ENCODE results near the gene POU2F1. TPM values are rescaled to one million over a fixed set of nuclear protein-coding genes. Genes with fewer than 3 reads are reported as not detected.

The POU2F1 gene
- total RNA-seq, 2 donors from 2014 or later = 6.2 to 13.5 TPM

DNA sequence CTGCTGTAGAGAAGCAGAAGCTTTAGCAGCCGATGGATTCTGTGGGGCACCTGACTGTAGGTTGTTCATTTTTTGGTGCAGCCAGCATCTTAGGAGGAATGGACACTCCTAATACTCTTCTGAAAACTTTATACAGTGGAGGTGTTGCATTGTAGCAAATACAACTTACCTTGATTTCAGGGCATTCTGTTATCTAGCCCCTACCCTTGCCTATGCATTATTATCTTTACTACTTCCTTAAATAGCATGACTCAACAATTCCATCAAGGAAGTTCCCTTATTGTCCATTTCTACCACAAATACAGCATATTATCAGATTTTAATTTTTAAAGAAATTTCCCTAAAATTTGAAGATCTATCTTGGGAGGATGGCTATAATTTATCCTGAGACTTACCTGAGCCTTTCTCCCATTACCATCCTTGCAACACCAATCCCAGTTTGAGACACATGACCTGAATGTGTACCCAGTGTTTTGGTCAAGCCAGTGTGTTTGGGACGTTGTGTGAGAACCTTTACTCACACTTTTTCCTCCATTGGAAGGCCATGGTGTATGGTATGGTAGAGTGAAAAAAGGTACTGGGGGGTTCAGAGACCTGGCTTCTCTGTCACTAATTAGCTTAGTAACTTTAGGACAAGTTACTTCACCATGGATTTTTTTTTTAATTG, 9.2 kb downstream of the POU2F1 start:
- no peak for DNase-seq
- TF ChIP-seq POLR2A (IDR thresholded peaks at IDR 0.05) = no peak
- TF ChIP-seq, protein P1, sequence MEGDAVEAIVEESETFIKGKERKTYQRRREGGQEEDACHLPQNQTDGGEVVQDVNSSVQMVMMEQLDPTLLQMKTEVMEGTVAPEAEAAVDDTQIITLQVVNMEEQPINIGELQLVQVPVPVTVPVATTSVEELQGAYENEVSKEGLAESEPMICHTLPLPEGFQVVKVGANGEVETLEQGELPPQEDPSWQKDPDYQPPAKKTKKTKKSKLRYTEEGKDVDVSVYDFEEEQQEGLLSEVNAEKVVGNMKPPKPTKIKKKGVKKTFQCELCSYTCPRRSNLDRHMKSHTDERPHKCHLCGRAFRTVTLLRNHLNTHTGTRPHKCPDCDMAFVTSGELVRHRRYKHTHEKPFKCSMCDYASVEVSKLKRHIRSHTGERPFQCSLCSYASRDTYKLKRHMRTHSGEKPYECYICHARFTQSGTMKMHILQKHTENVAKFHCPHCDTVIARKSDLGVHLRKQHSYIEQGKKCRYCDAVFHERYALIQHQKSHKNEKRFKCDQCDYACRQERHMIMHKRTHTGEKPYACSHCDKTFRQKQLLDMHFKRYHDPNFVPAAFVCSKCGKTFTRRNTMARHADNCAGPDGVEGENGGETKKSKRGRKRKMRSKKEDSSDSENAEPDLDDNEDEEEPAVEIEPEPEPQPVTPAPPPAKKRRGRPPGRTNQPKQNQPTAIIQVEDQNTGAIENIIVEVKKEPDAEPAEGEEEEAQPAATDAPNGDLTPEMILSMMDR (IDR thresholded peaks at IDR 0.05) = no peak
- H3K36me3 ChIP-seq (replicated peaks in 1 of 2; ENCODE audit: insufficient read depth in 1 of 2, low read depth in 2 of 2) = no peaks in the 10 kb centered on the region
- no peaks in the 10 kb centered on the region for H3K27me3 ChIP-seq
- peaks cover 5% of the 10 kb centered on the region for H3K4me1 ChIP-seq
- no peak overlapping the region for H3K27ac ChIP-seq
- intact Hi-C loops (cut with DNase I) = no loop called here
- no peak for ATAC-seq
- no peaks in the 10 kb centered on the region for H3K9me3 ChIP-seq
- H3K4me3 ChIP-seq = no peak overlapping the region
- 61 to 71% methylated on average over 2 of the region's 2 CpGs for WGBS, 2 donors

DNA sequence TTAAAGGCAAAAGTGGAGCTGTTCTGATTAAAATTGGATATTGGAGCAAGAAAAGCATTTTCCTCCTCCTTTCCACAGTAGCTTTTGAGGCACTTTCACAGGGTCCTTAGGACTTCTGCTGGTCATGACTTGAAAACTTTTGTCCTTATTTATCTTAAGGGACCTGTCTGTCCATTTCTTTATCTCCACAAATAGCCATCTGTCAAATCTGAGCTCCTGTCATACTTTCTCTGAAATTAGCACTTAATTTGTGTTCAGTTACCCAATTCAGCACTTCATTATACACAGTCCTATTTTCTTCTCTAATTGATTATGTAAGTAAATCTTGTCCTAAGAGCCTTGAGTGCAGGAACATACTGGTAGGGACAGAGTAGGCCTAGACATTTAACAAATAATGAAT, 9.8 kb downstream of the POU2F1 start:
- no peaks in the 10 kb centered on the region for H3K9me3 ChIP-seq
- no peaks in the 10 kb centered on the region for H3K36me3 ChIP-seq (replicated peaks in 1 of 2; ENCODE audit: insufficient read depth in 1 of 2, low read depth in 2 of 2)
- ATAC-seq (no peak), DNase-seq (no peak)
- no peak for TF ChIP-seq POLR2A (IDR thresholded peaks at IDR 0.05)
- TF ChIP-seq, protein P1 (IDR thresholded peaks at IDR 0.05) = no peak
- peaks cover 5% of the 10 kb centered on the region for H3K4me1 ChIP-seq
- H3K27me3 ChIP-seq = no peaks in the 10 kb centered on the region
- H3K4me3 ChIP-seq = no peak overlapping the region
- H3K27ac ChIP-seq = no peak overlapping the region
- intact Hi-C loops (cut with DNase I) = no loop called here

DNA sequence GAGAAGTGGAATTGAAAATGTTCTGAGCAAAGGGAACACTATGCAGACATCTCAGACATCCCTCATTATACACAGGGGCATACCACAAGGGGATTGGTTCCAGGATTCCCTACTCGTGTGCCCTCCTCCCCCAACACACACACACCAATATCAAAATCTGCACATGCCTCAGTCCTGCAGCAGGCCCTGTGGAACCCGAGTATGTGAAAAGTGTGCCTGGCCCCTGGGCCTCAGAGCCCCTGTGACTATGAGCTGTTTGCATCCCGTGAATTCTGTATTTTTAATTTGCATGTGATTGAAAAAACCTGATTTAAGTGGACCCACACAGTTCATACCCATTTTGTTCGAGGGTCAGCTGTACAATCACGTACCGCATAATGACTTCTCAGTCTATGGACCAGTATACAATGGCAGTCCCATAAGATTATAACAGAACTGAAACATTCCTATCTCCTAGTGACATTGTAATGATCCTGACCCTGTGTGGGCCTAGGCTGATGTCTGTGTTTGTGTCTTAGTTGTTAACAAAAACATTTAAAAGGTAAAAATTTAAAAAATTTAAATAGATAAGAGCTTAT, 11.3 kb downstream of the POU2F1 start:
- no peaks in the 10 kb centered on the region for H3K27me3 ChIP-seq
- H3K27ac ChIP-seq = no peak overlapping the region
- intact Hi-C loops (cut with DNase I) = no loop called here
- no peak overlapping the region for H3K4me3 ChIP-seq
- no peak for DNase-seq
- H3K4me1 ChIP-seq = peaks cover 5% of the 10 kb centered on the region
- no peak for ATAC-seq
- no peaks in the 10 kb centered on the region for H3K36me3 ChIP-seq (replicated peaks in 1 of 2; ENCODE audit: insufficient read depth in 1 of 2, low read depth in 2 of 2)
- TF ChIP-seq POLR2A (IDR thresholded peaks at IDR 0.05) = no peak
- TF ChIP-seq, protein P1 (IDR thresholded peaks at IDR 0.05) = no peak
- WGBS, 2 donors = 76 to 83% methylated on average over 6 of the region's 6 CpGs
- H3K9me3 ChIP-seq = no peaks in the 10 kb centered on the region

DNA sequence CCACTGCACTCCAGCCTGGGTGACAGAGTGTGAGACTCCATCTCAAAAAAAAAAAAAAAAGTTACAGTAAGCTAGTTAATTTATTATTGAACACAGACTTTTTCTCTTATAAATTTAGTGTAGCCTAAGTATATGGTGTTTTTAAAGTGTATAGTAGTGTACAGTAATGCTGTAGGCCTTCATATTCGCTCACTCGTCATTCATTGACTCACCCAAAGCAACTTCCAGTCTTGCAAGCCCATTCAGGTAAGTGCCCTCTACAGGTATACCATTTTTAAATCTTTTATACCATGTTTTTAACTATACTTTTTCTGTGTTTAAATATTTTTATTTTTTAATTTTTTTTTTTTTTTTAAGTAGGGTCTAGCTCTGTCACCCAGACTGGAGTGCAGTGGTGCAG, 12.1 kb downstream of the POU2F1 start:
- no peak for TF ChIP-seq POLR2A (IDR thresholded peaks at IDR 0.05)
- TF ChIP-seq, protein P1 (IDR thresholded peaks at IDR 0.05) = no peak
- Histone ChIP-seq H3K4me1 (peaks cover 3% of the 10 kb centered on the region), H3K9me3 (no peaks in the 10 kb centered on the region), H3K27me3 (no peaks in the 10 kb centered on the region), H3K27ac (no peak overlapping the region), H3K4me3 (no peak overlapping the region), H3K36me3 (replicated peaks in 1 of 2; ENCODE audit: insufficient read depth in 1 of 2, low read depth in 2 of 2) (no peaks in the 10 kb centered on the region)
- DNase-seq (no peak), ATAC-seq (no peak)
- 96 to 97% methylated on average over 2 of the region's 2 CpGs for WGBS, 2 donors
- intact Hi-C loops (cut with DNase I) = no loop called here

DNA sequence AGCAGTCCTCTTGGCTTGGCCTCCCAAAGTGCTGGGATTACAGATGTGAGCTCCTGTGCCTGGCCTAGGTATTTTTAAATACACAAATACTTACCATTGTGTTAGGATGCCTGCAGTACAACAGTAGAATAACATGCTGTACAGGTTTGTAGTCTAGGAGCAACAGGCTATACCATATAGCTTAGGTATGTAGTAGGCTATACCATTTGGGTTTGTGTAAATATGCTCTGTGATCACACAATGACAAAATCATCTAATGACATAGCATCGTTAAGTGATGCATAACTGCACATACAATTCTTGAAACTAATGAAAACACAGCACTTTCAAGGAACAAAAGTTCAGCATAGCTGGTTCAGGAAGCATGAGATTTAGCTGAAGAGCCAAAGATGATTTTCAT, 12.7 kb downstream of the POU2F1 start:
- H3K27ac ChIP-seq = no peak overlapping the region
- no peak for TF ChIP-seq POLR2A (IDR thresholded peaks at IDR 0.05)
- TF ChIP-seq, protein P1 (IDR thresholded peaks at IDR 0.05) = no peak
- DNase-seq = no peak
- no peaks in the 10 kb centered on the region for H3K27me3 ChIP-seq
- WGBS, 2 donors = 75 to 87% methylated on average over 1 of the region's 1 CpG
- no peak overlapping the region for H3K4me3 ChIP-seq
- H3K4me1 ChIP-seq = no peaks in the 10 kb centered on the region
- no peaks in the 10 kb centered on the region for H3K36me3 ChIP-seq (replicated peaks in 1 of 2; ENCODE audit: insufficient read depth in 1 of 2, low read depth in 2 of 2)
- intact Hi-C loops (cut with DNase I) = no loop called here
- H3K9me3 ChIP-seq = no peaks in the 10 kb centered on the region
- ATAC-seq = no peak

Data from body of pancreas (tissue), 4 donors.